Gastroesophageal sphincter (tissue), 3 donors: Measurements from ENCODE around the gene ZNF358.

ENCODE experiments used
- POLR2A ChIP-seq, 2 donors: fragments of 450-650 bp; IDR thresholded peaks; one replicate each; pipeline ENCODE4 v1.6.1; 2017; ENCODE audit warnings: antibody characterized with exemption in 2 of 2, mild to moderate bottlenecking in 2 of 2, moderate library complexity in 1 of 2
- TF ChIP-seq, protein P1 (sequence below), 4 experiments: fragments of 200-600 bp in 2 of 4; fragments of 450-650 bp in 2 of 4; sonication (generic) in 1 of 4; IDR thresholded peaks; one replicate each; pipeline ENCODE4 v1.5.1; 2017 to 2019; ENCODE audit warnings: antibody characterized with exemption in 4 of 4, mild to moderate bottlenecking in 2 of 4, moderate library complexity in 2 of 4

DNA sequence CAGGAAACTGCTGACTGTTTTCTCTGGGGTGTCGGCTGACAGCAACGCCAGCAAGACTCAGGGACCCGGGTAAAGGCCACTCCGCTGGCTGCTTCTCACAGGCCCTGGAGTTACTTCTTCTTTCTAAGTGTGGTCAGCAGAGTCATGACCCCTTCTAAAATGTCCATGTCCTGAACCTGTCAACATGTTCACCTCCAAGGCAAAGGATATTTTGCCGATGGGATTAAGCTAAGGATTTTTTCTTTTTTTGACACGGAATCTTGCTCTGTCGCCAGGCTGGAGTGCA, 35.0 kb upstream of the ZNF358 start:
- no peak for TF ChIP-seq POLR2A (IDR thresholded peaks at IDR 0.05)
- TF ChIP-seq, protein P1, sequence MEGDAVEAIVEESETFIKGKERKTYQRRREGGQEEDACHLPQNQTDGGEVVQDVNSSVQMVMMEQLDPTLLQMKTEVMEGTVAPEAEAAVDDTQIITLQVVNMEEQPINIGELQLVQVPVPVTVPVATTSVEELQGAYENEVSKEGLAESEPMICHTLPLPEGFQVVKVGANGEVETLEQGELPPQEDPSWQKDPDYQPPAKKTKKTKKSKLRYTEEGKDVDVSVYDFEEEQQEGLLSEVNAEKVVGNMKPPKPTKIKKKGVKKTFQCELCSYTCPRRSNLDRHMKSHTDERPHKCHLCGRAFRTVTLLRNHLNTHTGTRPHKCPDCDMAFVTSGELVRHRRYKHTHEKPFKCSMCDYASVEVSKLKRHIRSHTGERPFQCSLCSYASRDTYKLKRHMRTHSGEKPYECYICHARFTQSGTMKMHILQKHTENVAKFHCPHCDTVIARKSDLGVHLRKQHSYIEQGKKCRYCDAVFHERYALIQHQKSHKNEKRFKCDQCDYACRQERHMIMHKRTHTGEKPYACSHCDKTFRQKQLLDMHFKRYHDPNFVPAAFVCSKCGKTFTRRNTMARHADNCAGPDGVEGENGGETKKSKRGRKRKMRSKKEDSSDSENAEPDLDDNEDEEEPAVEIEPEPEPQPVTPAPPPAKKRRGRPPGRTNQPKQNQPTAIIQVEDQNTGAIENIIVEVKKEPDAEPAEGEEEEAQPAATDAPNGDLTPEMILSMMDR (IDR thresholded peaks at IDR 0.05), result no peak
